RWPE1 (cell line): Measurements from ENCODE around the gene OR2A12.
"Not testable (repeated sequence)": the region's sequence is repeated elsewhere in the genome, so short reads cannot be mapped to it uniquely, and the experiment has no call there.

Experiments used
- CTCF ChIA-PET: fragments of 350-600 bp; sonication (Branson Sonifier 250); formaldehyde crosslinking; extraction: SDS; loops from one replicate; lab custom pipeline; 2021; lab: Yijun Ruan, JAX
- POLR2A ChIA-PET: fragments of 400-600 bp; formaldehyde crosslinking; extraction: SDS; loops from one replicate; lab custom pipeline; 2020; ENCODE audit warnings: antibody characterized with exemption; ENCODE audit not compliant: low non-redundant PET; lab: Yijun Ruan, JAX
- DNase-seq: peaks from one replicate; pipeline ENCODE4 v3.0.0; 2012; ENCODE audit warnings: low spot score
- H3K27ac ChIP-seq: fragments of 450-650 bp; 2 replicates; pipeline ENCODE4 v1.5.1; 2017
- TF ChIP-seq, protein P1 (sequence below): fragments of 450-650 bp; conservative IDR thresholded peaks from 2 replicates; pipeline ENCODE4 v1.5.1; 2017; ENCODE audit warnings: low read depth, mild to moderate bottlenecking

Gene OR2A12

DNA sequence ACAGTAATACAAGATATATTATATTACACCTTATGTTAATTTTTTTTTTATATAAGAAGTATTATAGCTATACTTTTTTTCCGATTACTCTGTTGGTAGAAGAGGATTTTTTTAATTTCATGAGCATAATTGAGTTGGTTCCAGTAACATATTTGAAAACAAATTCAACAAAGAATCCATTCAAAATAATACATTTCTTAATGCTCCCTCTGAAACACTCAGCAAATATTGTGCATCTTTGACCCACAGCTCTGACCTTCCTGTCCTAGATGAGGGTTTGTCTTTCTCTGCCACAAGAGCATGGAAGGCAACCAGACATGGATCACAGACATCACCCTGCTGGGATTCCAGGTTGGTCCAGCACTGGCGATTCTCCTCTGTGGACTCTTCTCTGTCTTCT, 23.2 kb downstream of the OR2A12 start, which contains the start of gene OR2A2:
OR2A2 (plus strand) TSS at position 301 of the 400 bp plus-strand sequence; CDS start at position 301, 0 bp downstream.
- DNase-seq: no peak
- TF ChIP-seq, protein P1, sequence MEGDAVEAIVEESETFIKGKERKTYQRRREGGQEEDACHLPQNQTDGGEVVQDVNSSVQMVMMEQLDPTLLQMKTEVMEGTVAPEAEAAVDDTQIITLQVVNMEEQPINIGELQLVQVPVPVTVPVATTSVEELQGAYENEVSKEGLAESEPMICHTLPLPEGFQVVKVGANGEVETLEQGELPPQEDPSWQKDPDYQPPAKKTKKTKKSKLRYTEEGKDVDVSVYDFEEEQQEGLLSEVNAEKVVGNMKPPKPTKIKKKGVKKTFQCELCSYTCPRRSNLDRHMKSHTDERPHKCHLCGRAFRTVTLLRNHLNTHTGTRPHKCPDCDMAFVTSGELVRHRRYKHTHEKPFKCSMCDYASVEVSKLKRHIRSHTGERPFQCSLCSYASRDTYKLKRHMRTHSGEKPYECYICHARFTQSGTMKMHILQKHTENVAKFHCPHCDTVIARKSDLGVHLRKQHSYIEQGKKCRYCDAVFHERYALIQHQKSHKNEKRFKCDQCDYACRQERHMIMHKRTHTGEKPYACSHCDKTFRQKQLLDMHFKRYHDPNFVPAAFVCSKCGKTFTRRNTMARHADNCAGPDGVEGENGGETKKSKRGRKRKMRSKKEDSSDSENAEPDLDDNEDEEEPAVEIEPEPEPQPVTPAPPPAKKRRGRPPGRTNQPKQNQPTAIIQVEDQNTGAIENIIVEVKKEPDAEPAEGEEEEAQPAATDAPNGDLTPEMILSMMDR: no peak
- ChIA-PET CTCF (no interaction called here), POLR2A (no interaction called here)
- H3K27ac ChIP-seq: no peak within 1 kb of the TSS

DNA sequence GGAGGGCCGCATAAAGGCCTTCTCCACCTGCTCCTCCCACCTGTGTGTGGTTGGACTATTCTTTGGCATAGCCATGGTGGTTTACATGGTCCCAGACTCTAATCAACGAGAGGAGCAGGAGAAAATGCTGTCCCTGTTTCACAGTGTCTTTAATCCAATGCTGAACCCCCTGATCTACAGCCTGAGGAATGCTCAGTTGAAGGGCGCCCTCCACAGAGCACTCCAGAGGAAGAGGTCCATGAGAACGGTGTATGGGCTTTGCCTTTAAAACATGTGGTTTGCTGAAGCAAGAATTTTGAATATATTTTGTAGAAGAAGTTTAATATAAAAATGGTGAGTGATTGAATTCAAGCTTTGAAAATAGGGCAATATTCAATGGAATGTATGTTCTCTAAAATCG, 24.2 kb downstream of the OR2A12 start:
- POLR2A ChIA-PET: no interaction called here
- CTCF ChIA-PET: interaction anchor here (0.6 kb wide), 1 partner anchor 1851 kb away, joined by 3 read pairs; no protein-coding TSS in a partner anchor
- H3K27ac ChIP-seq: no peak overlapping the region
- TF ChIP-seq, protein P1: no peak
- no peak for DNase-seq

DNA sequence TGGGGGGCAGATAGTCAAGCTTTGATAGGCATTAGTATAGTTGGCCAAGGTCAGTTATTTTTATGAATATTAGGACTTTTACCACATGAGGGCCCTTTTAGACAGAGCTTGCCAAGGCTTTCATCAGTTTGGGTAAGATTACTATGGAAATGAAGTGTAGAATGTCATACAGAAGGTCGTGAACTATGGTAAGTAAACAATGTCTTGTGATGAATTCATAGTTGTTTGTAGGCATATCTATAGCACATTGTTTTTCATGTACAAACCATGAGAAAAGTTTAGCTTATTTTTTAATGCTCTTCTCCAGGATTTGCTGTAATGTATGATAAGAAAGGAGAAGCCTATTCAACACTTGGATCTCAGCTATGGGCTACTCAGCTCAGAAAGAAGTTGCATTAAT, 27.6 kb downstream of the OR2A12 start:
- no peak for DNase-seq
- ChIA-PET POLR2A (no interaction called here), CTCF (no interaction called here)
- TF ChIP-seq, protein P1: no peak
- no peak overlapping the region for H3K27ac ChIP-seq

DNA sequence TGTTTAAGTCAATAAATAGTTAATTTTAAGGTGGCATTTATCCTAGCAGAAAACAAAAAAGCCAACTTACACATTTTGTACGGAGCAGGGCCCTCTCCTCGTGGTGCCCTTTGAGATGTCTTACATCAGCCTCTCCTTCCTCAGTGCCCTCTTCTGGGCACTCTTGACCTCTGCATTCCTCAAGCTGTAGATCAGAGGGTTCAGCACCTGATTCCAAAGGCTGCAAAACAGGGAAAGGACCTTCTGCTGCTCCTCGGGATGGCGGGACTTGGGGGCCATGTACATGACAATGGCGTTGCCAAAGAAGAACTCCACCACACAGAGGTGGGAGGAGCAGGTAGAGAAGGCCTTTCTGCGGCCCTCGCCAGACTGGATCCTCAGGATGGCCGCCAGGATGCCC, 32.3 kb downstream of the OR2A12 start:
- POLR2A ChIA-PET: no interaction called here
- TF ChIP-seq, protein P1: no peak
- CTCF ChIA-PET: no interaction called here

DNA sequence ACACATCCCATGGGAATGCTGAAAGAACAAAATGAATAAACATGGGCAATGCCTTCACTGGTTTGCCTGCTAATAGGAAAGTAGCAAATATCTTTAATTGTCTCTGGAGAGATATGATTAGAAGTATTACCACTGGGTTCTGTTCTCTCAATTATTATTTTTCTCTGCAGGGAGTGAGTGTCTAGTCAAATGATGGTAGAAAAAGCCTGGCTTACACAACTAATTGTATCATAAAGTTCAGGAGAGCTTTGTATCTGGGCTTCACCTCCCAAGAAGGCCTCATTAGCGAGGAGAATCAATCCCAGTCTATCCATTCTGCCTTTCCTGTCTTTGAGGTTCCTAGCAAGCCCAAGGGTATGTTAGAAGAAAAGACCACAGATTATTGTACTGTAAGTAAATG, 36.8 kb downstream of the OR2A12 start, which contains the start of gene OR2A14:
OR2A14 (plus strand) TSS at position 301 of the 400 bp plus-strand sequence. CDS start 5,937 bp downstream, outside the sequence.
- TF ChIP-seq, protein P1: no peak
- CTCF ChIA-PET: no interaction called here
- no peak for DNase-seq
- POLR2A ChIA-PET: no interaction called here
- no peak within 1 kb of the TSS for H3K27ac ChIP-seq

More for the DNA sequence above, 32.3 kb downstream of the OR2A12 start:
- H3K27ac ChIP-seq: no peak overlapping the region
- DNase-seq: no peak

DNA sequence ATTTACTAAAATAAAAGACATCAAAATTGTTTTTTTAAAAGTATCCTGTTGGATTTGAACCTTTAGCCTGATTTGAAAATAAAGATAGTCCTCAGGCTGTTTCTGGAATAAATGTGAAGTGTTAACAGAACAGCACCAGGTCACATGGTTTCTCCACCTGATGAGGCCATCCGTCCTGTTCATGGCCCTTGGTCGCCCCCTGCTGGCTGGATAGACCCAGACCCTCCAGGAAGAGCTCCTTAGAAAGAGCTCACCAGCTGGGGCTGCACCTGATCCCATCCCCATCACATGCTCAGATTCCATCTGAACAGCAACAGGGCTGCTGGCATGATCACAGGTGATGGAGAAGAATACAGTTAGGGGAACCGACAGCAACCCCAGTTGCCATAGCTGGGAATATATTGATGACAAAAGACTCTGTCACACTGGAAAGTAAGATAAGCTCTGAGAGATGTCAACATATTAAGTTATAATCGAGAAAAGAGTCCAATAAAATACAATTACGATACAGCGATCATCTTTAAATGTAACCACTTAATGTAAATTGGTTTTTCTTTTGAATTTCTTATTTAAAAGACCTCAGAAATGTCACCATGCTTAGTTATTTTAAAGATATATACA, 41.7 kb downstream of the OR2A12 start:
- ChIA-PET CTCF (interaction anchor here (0.6 to 0.7 kb wide), 2 partner anchors 98 to 905 kb away, joined by 3 to 4 read pairs; no protein-coding TSS in a partner anchor), POLR2A (no interaction called here)
- DNase-seq: peak; percentile 65
- no peak overlapping the region for H3K27ac ChIP-seq
- TF ChIP-seq, protein P1: peak; percentile 85

DNA sequence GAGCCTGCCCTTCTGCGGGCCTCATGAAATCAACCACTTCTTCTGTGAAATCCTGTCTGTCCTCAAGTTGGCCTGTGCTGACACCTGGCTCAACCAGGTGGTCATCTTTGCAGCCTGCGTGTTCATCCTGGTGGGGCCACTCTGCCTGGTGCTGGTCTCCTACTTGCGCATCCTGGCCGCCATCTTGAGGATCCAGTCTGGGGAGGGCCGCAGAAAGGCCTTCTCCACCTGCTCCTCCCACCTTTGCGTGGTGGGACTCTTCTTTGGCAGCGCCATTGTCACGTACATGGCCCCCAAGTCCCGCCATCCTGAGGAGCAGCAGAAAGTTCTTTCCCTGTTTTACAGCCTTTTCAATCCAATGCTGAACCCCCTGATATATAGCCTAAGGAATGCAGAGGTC, 43.5 kb downstream of the OR2A12 start:
- H3K27ac ChIP-seq, CTCF ChIA-PET, POLR2A ChIA-PET, DNase-seq: not testable (repeated sequence)
